Ishikawa (cell line): ENCODE data around the gene SMARCA4.

Source experiments
- CEBPB ChIP-seq: IDR thresholded peaks from 2 replicates; pipeline ENCODE4 v1.6.1; 2012
- CREB1 ChIP-seq: IDR thresholded peaks from 2 replicates; pipeline ENCODE4 v1.6.1; 2012; ENCODE audit warnings: low read depth
- EGR1 ChIP-seq: IDR thresholded peaks from 2 replicates; pipeline ENCODE4 v1.6.1; 2012
- EP300 ChIP-seq: IDR thresholded peaks from 2 replicates; pipeline ENCODE4 v1.6.1; 2012; ENCODE audit warnings: borderline replicate concordance
- FOXM1 ChIP-seq: IDR thresholded peaks from 2 replicates; pipeline ENCODE4 v1.6.1; 2012; ENCODE audit warnings: low read depth, borderline replicate concordance
- NFIC ChIP-seq: IDR thresholded peaks from 2 replicates; pipeline ENCODE4 v1.6.1; 2012
- RAD21 ChIP-seq: IDR thresholded peaks from 2 replicates; pipeline ENCODE4 v1.6.1; 2012; ENCODE audit warnings: low read depth
- REST ChIP-seq: IDR thresholded peaks from 2 replicates; pipeline ENCODE4 v1.6.1; 2012; ENCODE audit warnings: low read depth, mild to moderate bottlenecking
- TAF1 ChIP-seq: IDR thresholded peaks from 2 replicates; pipeline ENCODE4 v1.6.1; 2012; ENCODE audit warnings: low read depth, mild to moderate bottlenecking
- TCF12 ChIP-seq: IDR thresholded peaks from 2 replicates; pipeline ENCODE4 v1.6.1; 2012; ENCODE audit warnings: low read depth
- TEAD4 ChIP-seq: IDR thresholded peaks from 2 replicates; pipeline ENCODE4 v1.6.1; 2012
- YY1 ChIP-seq: IDR thresholded peaks from 2 replicates; pipeline ENCODE4 v1.6.1; 2012; ENCODE audit warnings: low read depth
- ZBTB7A ChIP-seq: IDR thresholded peaks from 2 replicates; pipeline ENCODE4 v1.6.1; 2012; ENCODE audit warnings: low read depth
- TF ChIP-seq, protein P1 (sequence below): IDR thresholded peaks from 2 replicates; pipeline ENCODE4 v1.6.1; 2012
- TF ChIP-seq, protein P2 (sequence below): IDR thresholded peaks from 2 replicates; pipeline ENCODE4 v1.6.1; 2012

The SMARCA4 gene

DNA sequence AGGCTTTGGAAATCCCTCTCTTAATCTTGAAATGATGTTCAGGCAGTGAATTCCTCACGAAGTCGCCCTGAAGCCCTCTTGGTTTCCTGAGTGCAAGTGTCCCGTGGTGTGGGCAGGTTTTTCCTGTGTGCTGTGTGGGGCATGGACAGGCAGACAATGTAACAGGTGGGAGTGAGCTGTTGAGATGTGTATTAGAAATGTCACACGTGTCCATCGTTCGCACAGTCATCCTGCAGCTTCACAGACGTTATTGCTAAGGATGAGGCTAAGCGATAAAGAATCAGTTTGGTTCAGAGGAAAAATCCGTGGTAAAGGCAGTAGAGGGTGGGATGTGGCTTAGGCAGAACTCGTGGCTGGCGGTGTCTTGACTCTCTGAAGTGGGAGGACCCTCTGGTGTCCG lies 51.7 kb downstream of the SMARCA4 start:
- TF ChIP-seq REST (no peak), EGR1 (no peak), CREB1 (no peak), CEBPB (no peak), RAD21 (no peak), EP300 (no peak)
- TF ChIP-seq, protein P1, sequence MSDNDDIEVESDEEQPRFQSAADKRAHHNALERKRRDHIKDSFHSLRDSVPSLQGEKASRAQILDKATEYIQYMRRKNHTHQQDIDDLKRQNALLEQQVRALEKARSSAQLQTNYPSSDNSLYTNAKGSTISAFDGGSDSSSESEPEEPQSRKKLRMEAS = no peak
- TF ChIP-seq, protein P2, sequence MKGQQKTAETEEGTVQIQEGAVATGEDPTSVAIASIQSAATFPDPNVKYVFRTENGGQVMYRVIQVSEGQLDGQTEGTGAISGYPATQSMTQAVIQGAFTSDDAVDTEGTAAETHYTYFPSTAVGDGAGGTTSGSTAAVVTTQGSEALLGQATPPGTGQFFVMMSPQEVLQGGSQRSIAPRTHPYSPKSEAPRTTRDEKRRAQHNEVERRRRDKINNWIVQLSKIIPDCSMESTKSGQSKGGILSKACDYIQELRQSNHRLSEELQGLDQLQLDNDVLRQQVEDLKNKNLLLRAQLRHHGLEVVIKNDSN = no peak

DNA sequence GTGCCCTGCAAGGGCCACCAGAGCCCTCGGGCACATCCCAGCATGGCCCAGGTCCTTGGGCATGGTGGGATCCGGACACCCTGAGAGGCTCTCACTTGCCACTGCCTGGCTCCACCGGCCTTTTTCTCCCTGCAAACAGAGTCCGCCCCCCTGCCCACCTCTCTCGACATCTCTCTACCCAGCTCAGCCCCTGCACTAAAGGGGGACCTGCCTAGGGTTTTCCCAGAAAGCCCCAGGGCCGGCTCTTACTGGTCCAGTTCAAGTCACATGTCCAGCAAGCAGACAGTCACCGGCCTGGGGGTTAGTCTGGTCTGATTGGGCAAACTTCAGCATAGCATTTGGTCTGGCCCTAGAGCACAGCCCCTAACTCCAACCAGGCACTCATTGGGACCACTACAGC lies 52.9 kb downstream of the SMARCA4 start:
- TF ChIP-seq, protein P2 = no peak
- TF ChIP-seq TEAD4 = no peak
- TF ChIP-seq CEBPB = no peak
- TF ChIP-seq EGR1 = no peak
- TF ChIP-seq YY1 = no peak
- TF ChIP-seq EP300 = no peak
- TF ChIP-seq, protein P1 = no peak
- TF ChIP-seq TCF12 = no peak

DNA sequence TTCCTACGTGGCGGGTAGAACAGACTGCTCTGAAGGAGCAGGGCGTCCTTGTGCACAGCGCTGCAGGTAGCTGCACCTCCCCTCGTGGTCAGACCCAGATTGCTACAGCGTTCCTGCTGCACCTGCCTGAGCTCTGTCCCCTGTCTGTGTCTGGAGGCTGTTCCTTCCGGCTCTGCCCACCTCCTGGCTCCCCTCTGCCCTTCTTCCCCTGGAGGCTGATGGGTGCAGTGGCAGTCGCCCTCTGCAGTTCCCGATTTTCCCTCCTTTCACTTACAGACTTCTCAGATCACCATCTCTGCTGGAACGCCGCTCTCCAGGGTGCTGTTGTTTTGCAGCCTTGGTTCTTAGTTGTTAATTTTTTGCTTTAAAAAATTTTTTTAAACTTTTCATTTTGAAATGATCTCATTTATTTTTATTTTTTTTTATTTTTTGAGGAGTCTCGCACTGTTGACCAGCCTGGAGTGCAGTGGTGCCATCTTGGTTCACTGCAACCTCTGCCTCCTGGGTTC lies 53.6 kb downstream of the SMARCA4 start:
- no peak for TF ChIP-seq CEBPB
- peak; percentile 62; the same call in 1 of the 2 replicates for TF ChIP-seq REST

DNA sequence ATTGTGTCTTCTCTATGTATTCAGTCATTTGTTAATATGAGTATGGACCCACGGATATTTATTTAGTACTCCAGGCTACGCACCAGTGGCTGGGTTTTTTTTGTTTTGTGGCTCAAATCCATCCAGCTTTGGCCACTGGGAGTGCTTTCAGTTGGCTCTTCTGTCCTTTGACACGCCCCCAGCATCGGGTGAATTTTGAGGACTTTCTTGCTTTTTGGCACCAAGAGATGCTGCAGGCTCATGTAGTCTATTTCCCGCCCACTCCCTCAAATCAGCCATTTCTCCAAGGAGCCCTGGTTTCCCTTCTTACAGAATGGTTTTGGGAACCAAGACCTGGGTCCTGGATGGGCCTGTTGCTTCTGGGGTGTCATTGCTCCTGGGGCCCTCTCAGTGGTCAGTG lies 55.8 kb downstream of the SMARCA4 start:
- no peak for TF ChIP-seq TCF12
- no peak for TF ChIP-seq NFIC
- TF ChIP-seq, protein P2 = no peak
- TF ChIP-seq CREB1 = no peak
- TF ChIP-seq TEAD4 = no peak
- no peak for TF ChIP-seq CEBPB
- no peak for TF ChIP-seq RAD21
- TF ChIP-seq, protein P1 = no peak
- TF ChIP-seq YY1 = no peak
- TF ChIP-seq EGR1 = no peak
- no peak for TF ChIP-seq EP300
- TF ChIP-seq ZBTB7A = no peak
- TF ChIP-seq TAF1 = no peak

DNA sequence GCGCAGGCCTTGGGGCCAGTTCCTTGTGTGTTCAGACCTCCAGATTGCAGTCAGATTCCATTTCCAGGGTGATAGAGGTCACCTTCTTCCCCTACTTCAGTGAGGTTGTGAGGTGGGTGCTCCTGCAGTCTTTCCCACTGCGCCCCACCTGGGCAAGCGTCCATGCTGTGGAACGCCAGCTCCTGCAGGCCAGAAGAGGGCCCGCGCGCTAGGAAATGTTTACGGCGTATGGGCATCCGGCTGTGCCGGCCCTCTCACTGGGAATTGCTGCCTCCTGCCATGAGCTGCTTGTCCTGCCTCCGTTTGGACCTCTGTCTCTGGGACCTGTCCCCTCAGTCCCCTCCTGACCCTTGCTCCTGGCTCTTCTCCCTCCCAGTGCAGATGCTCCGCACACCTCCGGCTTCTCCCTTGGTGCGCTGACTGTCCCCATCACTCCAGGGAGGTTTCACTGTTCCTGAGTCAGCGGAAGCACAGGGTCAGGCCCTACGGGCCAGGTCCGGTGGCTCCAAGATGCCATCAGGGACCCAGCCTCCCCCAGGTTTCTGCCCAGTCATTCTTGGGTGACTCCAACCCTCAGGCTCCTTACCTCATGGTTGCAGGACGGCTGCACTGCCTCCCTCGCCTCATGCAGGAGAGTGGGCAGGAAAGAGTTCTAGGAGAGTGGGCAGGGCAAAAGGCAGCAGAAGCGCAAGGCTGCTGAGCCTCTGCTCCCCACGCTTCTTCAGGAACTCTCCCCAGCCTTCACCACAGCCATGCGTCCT lies 56.6 kb downstream of the SMARCA4 start:
- TF ChIP-seq CREB1 = no peak
- TF ChIP-seq REST = no peak
- TF ChIP-seq TAF1 = no peak
- TF ChIP-seq, protein P2 = no peak
- no peak for TF ChIP-seq TCF12
- TF ChIP-seq CEBPB = no peak
- TF ChIP-seq YY1 = no peak
- no peak for TF ChIP-seq FOXM1
